ENCODE results near the gene MACROD2. TPM values are rescaled to one million over a fixed set of nuclear protein-coding genes. Genes with fewer than 3 reads are reported as not detected.

Gene MACROD2
- polyA plus RNA-seq, 1 donor (not counting 4 experiments of a cell fraction or from before 2014, with no cell fraction given): 0.71 TPM

- Histone ChIP-seq H3K4me3 (ENCODE audit: control insufficient read depth in 2 of 3, extremely low read depth in 1 of 3, insufficient read depth in 2 of 3, low read depth in 1 of 3, low read length in 3 of 3) (no peak overlapping the region), H3K9me3 (ENCODE audit: control insufficient read depth, low read depth, low read length) (no peaks in the 10 kb centered on the region), H3K36me3 (ENCODE audit: control insufficient read depth in 2 of 2, extremely low read depth in 1 of 2, insufficient read depth in 2 of 2, low read length in 2 of 2) (no peaks in the 10 kb centered on the region), H3K9ac (ENCODE audit: control insufficient read depth, extremely low read depth, insufficient read depth, low read length) (no peak overlapping the region), H2AFZ (ENCODE audit: control insufficient read depth, low read length) (no peak overlapping the region), H3K4me1 (ENCODE audit: control insufficient read depth, extremely low read depth, insufficient read depth, low read length) (no peaks in the 10 kb centered on the region), H3K27ac (ENCODE audit: control insufficient read depth, insufficient read depth, low read length) (no peak overlapping the region), H3K9me1 (ENCODE audit: control insufficient read depth, extremely low read depth, insufficient read depth, low read length) (no peaks in the 10 kb centered on the region), H3K79me2 (ENCODE audit: control insufficient read depth, insufficient read depth, low read length) (no peaks in the 10 kb centered on the region), H4K20me1 (ENCODE audit: control insufficient read depth, extremely low read depth, insufficient read depth, low read length) (no peaks in the 10 kb centered on the region), H3K4me2 (ENCODE audit: control insufficient read depth, extremely low read depth, insufficient read depth, low read depth, low read length) (no peak overlapping the region), H3K27me3 (ENCODE audit: control insufficient read depth, extremely low read depth, insufficient read depth, low read length) (no peaks in the 10 kb centered on the region)
- TF ChIP-seq CTCF (optimal IDR thresholded peaks at IDR 0.05 in 1 of 3, IDR thresholded peaks at IDR 0.05 in 1 of 3, conservative IDR thresholded peaks at IDR 0.05 in 1 of 3; ENCODE audit: extremely low read depth in 1 of 3, insufficient read depth in 2 of 3, low read length in 3 of 3): no peak
- no peak for TF ChIP-seq EZH2 (IDR thresholded peaks at IDR 0.05; ENCODE audit: low read length)
- FAIRE-seq: no peak
- DNase-seq (ENCODE audit: low read depth, low spot score): no peak
- dilution Hi-C loops (cut with MboI; ENCODE audit: extremely low pct_ligation_motif_present, low sequenced_read_pairs): no loop called here
Observed at GRCh38 chr20:15900443-15900842, 1905.1 kb downstream of the MACROD2 start.

DNA sequence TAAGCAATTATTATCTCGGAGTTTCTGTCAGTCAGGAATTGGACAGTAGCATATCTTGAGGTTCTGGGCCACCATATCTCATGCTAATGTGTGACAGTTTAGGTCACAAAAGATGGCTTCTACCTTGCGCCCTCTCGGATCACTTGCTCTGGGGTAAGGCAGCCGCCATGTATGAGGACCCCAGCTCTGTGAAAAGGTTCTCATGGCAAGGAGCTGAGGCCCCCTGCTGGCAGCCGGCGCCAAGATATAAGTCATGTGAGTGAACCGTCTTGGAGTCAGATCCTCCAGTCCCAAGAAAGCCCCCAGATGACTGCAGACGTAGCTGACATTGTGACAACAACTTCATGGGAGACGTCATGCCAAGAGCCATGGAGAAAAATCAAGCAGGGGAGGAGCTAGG, 1907.2 kb downstream of the MACROD2 start:
- no peak overlapping the region for H3K4me2 ChIP-seq (ENCODE audit: control insufficient read depth, extremely low read depth, insufficient read depth, low read depth, low read length)
- no peak overlapping the region for H3K27ac ChIP-seq (ENCODE audit: control insufficient read depth, insufficient read depth, low read length)
- H4K20me1 ChIP-seq (ENCODE audit: control insufficient read depth, extremely low read depth, insufficient read depth, low read length): no peaks in the 10 kb centered on the region
- H3K4me1 ChIP-seq (ENCODE audit: control insufficient read depth, extremely low read depth, insufficient read depth, low read length): no peaks in the 10 kb centered on the region
- no peaks in the 10 kb centered on the region for H3K9me1 ChIP-seq (ENCODE audit: control insufficient read depth, extremely low read depth, insufficient read depth, low read length)
- dilution Hi-C loops (cut with MboI; ENCODE audit: extremely low pct_ligation_motif_present, low sequenced_read_pairs): no loop called here
- no peak overlapping the region for H3K9ac ChIP-seq (ENCODE audit: control insufficient read depth, extremely low read depth, insufficient read depth, low read length)
- H3K27me3 ChIP-seq (ENCODE audit: control insufficient read depth, extremely low read depth, insufficient read depth, low read length): no peaks in the 10 kb centered on the region
- H3K9me3 ChIP-seq (ENCODE audit: control insufficient read depth, low read depth, low read length): no peaks in the 10 kb centered on the region
- FAIRE-seq (no peak), DNase-seq (ENCODE audit: low read depth, low spot score) (no peak)
- no peaks in the 10 kb centered on the region for H3K79me2 ChIP-seq (ENCODE audit: control insufficient read depth, insufficient read depth, low read length)
- H3K36me3 ChIP-seq (ENCODE audit: control insufficient read depth in 2 of 2, extremely low read depth in 1 of 2, insufficient read depth in 2 of 2, low read length in 2 of 2): no peaks in the 10 kb centered on the region
- H2AFZ ChIP-seq (ENCODE audit: control insufficient read depth, low read length): no peak overlapping the region
- no peak overlapping the region for H3K4me3 ChIP-seq (ENCODE audit: control insufficient read depth in 2 of 3, extremely low read depth in 1 of 3, insufficient read depth in 2 of 3, low read depth in 1 of 3, low read length in 3 of 3)
- no peak for TF ChIP-seq EZH2 (IDR thresholded peaks at IDR 0.05; ENCODE audit: low read length)
- TF ChIP-seq CTCF (optimal IDR thresholded peaks at IDR 0.05 in 1 of 3, IDR thresholded peaks at IDR 0.05 in 1 of 3, conservative IDR thresholded peaks at IDR 0.05 in 1 of 3; ENCODE audit: extremely low read depth in 1 of 3, insufficient read depth in 2 of 3, low read length in 3 of 3): peak in 2 of 3 experiments; percentile 15 to 46
